Measurements from ENCODE around the gene ACP7.

- TF ChIP-seq EZH2 (IDR thresholded peaks at IDR 0.05; ENCODE audit: insufficient read depth, poor library complexity, severe bottlenecking) (no peak), EZH2phosphoT487 (IDR thresholded peaks at IDR 0.05; ENCODE audit: insufficient read depth, low read depth) (no peak)
Observed at GRCh38 chr19:39052243-39052746, 31.9 kb upstream of the ACP7 start.

All from GM23248 (cell line).